ENCODE data around the gene SH3BP5.

Gene SH3BP5

DNA sequence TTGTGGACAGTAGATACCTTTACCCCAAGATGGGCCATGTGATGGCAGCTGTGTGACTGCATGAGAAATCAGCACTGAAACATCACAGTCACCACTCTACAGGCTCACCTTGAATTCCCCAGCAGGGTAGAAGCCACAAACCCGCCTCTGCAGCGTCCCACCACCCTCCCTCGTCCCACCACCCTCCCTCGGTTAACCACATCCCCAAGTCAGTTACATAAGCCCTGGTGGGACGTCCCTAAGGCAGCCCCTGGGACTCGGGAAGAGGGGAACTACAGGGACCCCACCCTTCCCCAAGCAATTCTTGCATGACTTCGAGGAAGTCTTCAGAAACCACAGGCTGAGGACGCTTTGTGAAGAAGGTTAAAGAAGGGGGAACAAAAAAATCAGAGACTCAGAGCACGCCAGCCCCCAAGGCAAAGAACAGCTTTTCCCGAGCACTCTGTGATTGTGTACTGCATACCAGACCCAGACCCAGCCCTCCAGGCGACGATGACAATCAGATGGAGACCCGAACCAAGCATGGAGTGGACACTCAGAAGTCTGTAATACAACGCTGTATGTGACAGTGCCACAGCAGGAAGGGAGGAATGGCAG is 60.5 kb downstream of the SH3BP5 start:
- peak; percentile 83 for DNase-seq

DNA sequence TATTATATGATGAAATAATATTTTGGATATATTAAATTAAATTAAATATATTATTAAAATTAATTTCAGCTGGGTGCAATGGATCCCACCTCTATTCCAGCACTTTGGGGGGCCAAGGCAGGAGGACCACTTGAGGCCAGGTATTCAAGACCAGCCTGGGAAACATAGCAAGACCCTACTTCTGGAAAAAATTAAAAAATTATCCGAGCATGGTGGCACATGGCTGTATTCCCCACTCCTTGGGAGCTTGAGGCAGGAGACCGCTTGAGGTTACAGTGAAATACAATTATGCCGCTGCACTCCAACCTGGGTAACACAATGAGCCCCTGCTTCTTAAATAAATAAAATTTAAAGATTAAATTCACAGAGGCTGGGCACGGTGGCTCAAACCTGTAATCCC is 61.4 kb downstream of the SH3BP5 start:
- no peak for DNase-seq

DNA sequence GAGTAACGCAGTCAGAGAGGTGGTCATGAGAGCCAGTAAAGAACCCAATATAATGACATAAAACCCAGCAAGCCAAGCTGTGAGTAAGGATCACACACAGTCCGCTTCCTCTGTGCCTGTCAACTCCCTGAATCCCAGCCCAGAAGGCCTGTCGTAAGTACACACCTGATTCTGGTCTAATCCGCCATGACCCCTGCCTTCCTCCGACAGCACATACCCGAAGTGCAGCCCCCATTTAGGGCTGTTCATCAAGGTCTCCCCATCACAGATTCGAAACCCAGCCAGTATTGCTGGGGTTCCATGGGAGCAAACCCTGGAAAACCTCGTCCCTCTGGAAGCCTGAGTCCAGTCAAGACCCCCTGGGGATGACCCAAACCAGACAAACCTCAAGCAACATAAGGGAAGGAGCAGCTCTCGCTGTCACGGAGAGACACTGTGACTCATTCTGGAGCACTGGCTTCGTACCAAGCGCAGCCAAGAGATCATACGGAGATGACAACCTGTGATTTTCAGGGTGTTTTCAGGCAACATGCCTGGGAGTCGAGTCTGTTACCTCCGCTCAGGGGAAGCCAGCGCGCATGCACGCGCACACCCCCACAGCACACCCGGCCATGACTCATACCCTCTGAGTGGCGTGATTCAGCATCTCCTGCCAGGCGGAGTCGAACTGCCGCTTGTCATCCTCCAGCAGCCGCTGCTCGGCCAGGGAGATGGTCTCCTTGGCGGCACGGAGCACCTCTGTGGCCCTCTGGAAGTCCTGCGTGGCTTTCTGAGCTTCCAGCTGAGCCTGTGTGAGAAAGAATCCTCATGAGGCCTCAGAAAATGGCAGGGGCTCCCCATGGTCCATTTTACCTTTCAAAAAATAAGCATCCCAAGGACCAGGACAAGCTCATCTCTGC is 63.0 kb downstream of the SH3BP5 start:
- DNase-seq: peak; percentile 92

DNA sequence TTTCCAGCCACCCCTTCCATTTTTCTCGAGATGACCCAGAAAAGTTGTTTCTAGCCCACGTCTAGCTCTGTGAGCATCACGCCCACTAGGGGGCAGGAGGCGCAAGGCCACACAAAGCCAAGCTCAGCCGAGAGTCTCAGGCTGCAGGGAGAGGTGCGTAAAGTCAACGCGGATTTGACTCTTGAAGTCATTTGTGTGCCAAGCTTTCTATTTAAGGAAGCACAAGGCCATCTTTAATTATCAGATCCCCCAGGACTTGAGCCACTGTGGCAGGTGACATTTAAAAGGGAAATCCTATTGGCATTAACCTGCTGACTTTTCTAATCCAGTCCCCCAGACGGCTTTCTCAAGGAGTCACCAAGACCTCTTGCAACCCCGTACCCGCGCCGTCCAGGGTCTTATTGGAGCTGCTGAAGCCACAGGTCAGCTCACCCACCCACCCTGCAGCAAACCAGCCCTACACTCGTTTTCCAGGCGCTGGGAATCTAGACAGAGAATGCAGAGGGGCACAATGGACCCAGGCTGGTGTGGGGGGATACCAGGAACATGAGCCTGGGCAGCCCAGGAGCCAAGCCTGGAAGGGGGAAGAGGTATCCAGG is 64.3 kb downstream of the SH3BP5 start:
- peak; percentile 88 for DNase-seq

DNA sequence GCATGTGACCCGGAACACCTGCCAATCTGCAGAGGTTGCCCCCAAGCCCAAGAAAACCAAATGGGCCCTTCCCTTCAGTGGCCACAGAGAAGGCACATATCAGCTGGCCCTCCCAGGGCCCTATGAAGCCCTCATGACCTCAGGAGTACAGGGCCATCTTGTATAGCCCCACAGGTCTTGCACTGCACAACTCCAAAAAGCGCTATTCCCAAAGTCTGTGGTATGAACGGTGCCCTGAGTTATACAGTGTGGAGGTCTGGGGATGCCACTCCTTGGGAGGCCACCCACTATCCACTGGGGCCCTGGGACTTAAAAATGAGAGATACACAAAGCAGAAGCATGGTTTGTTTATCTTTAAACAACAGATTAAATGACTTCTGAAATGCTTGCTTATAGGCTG is 64.9 kb downstream of the SH3BP5 start:
- DNase-seq: no peak

DNA sequence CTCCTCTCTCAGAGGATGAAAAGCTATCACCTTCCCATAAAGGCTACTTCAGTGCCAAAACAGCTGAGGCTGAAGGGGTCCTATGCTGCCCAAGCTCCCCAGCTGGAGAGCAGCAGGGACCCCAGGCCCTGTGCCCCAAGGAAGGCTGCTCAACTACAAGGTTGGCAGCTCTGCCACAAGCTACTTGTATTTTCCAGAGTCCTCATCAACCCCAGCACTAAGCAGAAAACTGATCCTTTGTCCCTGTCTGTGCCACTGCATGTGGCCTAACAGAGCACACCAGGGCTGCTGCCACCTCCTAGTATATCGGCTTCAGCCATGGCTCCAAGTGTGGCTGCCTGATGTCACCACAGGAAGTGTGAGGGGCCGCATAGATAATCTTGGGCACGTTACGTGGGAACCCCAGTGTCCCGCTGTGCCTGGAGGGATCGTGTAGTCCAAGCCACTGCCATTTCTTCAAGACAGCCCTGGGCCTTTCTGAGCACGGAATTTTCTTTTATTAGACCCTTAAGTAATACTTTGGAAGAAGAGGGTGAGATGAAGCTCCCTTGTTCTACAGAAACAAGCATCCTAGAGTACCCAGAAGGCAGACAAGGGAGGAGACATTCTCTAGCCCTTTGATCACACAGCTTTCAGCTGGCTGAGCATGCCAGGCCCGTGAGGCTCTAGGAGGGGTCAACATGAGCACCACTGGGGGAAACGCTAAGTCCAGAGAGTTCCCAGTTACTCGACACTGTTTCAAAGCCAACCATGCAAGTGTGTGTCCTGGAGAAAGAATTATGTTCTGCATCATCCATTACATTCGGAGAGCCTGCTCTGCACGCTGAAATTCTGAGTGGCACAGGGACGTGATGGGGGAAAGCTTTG is 65.6 kb downstream of the SH3BP5 start:
- no peak for DNase-seq

DNA sequence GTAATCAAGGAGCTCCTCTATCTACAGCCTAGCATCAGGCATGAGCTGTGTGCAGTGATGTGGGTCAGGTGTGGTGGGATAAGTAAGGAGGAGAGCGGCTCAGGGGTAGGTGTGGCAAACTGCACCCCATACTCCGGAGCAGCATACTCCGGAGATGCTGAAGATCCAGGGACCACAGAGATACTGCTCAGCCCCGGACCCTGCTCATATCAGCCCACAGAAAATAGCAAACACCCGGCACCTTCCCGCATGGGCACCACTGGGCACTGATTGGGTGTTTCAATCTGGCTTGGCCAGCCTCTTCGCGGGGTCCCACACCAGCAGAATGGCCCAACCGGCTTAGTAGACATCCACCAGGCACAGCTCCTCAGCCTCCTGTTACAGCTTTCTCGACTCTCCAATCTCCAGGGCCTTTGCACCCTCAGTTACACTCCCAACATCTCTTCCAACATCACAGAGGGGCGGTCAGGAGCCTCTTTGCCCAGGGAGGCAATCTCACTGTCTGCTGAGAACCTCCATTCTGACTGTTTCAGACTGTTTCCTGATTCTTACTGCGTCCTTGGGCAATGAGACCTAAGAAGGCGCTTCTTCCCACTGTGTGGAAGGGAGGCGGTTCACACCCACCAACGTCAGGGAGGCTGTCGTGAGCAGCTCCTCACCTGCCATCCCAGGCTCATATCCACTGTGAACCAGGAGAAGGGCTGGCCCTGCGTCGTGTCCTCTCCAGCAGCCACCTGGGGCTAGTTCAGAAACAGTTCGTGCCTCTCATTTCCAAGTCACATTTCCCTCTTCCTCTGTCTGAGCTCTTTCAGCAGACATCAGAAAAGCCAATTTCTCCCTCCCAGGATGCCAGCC is 66.5 kb downstream of the SH3BP5 start:
- DNase-seq: no peak

DNA sequence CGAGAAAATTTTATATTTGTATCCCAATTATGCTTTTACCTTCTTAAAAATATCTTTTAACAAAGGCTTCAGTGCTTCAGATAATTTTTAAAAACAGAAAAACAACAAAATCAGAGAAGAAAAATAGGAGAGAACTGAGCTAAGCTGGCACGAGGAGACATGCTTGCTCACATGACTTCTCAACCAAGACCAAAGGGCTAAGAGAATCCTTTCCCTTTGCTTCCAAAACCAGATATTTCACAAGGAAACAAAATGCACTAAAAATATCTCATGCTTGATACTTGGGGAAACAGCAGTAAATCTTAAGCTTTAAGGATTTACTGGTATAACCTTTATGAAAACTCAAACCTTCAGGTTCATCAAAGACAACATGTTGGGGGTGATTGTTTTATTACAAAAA is 67.9 kb downstream of the SH3BP5 start:
- DNase-seq: no peak

DNA sequence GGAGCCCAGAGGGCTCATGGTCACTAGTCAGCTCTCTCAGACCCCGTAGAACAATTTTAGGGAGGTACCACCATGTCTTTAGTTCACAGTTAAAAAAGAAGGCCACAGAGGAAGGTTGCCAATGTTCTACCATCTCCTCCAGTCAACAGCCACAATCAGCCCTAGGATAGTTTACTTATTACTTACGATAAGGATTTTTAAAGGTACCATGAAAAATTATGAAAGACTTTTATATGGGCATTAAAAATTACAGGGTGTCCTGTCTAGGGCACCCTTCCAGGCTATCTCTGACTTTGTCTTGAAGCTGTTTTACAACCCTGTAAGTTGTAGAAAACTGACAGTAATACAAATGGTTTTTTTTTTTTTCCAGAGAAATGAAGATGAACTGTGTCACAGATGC is 68.5 kb downstream of the SH3BP5 start:
- DNase-seq: no peak

DNA sequence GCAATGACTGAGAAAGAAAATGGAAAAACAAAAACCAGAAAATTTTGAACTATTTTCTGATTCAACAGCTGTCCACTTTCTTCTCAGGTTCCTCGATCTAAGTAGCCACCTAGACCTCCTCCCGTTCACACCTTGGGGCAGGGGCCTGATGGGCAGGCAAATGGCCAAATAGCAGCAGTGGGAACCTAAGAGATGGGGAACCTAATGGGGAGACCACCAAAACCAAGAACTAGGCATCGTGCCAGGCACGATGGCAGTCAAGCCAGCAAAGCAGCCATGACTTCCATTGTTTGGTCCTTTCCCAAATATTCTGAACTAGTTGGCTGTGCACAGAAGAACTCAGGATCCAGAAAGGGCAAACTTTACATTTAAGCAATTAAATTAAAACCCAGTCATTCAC is 69.3 kb downstream of the SH3BP5 start:
- no peak for DNase-seq

DNA sequence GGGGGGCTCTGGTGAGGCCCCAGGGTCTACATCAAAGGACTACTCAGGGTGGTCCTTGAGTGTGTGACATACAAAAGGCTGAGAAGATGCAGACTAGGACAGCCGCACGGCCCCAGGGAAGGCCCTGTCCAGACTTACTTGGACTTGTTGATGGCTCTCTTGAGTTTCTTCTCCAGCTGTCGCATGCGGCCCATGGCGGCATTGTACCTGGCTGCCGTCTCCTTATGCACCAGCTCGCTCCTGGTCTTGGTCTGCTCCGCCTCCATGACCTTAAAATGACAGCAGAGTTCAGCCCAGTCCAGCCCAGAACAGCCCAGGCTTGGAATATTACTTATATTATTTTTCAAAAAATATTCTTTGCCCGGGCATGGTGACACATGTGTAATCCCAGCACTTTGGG is 70.4 kb downstream of the SH3BP5 start:
- DNase-seq: no peak

DNA sequence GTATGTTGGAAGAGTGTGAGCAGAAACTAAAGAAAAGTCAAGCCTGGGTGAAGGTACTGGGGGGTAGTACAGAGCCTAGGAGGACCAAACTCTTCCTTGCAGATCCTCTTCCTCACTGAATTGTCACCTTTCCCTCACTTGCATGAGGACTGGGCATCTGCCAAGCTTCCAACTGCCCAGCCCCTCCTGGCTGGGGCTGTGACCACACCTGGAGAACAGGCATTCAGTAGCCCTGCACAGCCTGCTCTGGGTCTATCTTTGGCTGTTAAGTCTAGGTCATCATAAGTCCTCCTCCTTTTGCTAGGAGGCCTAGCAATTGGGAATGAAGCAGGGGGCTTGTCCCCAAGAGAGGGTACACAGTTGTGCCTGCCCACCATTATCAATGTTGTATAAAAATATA is 71.1 kb downstream of the SH3BP5 start:
- DNase-seq: no peak

DNA sequence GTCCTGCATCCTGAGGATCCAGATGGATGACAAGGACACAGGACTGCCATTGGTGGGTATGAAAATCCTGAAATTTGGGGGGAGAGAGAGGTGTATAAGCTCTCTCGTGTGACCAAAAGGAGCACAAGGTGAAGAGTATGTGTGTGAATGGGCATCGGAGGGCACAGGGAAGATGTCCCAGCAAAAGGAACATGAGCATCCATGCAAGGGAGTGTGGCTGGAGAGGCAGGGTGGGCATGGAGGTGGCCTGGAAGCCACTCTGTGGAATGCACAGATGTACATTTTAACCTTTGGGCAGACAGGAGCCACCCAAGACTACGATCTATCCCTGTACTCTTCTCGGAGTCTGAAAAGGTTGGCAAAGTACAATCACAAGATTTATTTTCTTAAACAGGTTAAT is 71.9 kb downstream of the SH3BP5 start:
- DNase-seq: no peak

DNA sequence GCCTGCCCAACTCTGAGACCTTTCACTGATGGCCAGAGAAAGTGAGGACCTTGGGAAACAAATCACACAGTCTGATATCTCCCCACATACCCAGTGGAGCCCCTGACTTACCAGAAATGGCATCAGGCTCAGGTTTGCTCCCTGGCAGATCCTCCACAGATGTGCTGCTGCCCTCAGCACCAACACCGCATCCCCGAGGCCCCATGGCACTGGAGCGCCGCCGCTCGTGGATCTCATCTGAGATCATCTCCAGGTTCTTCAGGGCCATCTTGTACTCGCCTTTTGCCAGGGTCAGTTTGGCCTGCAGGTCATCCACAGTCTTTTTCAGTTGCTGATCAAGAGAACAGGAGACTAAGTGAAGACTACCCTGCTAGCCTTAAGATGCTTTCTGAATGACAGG is 73.7 kb downstream of the SH3BP5 start:
- DNase-seq: no peak

DNA sequence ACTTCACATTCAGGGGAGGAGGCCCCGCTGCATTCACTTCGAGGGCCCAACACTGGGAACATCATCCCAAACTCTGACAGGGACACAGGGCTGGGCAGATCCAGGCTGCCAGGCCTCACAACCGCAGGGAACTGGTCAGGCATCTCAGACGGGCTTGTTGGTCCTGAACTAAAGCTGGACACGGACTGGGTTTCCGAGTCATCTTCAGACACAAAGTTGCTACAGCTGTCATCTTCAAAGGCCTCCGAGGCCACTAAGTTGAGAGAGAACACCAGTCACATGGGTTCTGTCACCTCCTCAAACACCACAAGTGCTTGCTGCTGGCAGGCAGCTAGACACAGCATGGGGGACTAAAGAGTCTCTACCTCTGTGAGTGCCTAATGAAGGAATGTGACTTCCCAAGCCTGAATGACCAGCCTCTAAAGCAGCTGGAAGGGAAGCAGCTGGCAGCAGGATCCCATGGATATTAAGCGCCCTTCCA is 75.5 kb downstream of the SH3BP5 start:
- no peak for DNase-seq

DNA sequence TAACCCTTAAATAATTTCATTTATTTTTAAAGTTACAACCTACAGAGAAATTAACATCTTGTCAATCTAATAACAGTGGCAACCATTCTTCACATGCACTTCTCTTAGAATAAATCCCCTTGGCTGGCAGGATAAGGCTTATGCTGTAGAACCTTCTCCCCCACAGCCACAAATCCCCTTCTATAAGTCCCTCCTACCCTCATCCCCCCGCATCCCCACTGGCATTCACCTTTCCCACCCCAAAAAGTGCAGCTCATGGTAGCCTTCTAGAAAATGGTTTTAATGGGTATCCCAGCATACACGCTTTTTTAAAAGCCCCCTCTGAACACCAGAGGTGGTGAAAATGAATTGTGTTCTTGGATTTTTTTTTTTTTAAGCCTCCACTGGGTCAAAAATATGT is 77.2 kb downstream of the SH3BP5 start:
- DNase-seq: no peak

DNA sequence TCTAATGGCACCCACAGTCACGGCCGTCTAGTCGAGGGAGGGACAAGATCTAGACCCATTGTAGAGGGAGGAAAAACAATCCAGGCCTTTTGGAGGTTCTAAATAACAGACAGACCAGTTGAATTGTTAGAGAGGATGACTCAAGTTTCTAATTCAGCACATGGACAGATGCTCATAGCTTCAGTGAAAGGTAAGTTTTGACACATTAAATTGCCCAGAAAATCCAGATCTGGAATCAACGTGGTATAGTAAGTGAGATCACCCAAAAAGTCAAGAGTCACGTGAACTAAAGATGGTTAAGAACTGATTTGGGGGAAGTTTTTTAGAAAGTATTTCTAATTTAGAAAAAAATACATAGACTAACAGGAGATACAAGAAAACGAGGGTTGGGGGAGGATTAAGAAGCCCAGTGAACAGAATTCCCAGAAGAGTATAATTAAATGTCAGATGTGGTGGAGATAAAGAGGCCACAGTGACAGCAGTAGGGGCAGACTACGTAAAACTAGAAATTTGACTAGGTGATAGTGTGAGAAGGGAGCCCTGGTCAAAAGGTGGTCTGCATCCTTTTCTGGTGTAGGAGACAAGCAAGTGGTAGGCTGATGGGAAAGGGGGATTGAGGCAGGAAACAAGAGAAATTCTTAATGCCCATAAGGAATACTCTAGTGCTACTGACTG is 79.2 kb downstream of the SH3BP5 start:
- no peak for DNase-seq

DNA sequence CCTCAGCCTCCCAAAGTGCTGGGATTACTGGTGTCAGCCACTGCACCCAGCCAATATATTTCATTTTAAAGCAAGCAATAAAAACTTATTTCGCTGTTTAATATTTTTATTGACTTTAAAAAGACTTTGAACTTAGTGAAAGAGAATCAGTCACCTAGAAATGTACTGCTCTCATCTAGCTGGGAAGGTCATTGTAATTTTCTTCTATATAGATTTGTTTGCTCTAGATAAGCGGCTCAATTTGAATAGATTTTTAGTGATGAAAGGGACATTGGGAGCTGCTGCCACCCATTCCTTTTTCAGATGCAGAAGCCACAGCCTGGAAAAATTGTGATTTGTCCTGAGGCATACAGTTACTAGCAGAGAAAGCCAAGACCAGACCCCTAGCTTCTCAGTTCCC is 86.2 kb downstream of the SH3BP5 start:
- no peak for DNase-seq

DNA sequence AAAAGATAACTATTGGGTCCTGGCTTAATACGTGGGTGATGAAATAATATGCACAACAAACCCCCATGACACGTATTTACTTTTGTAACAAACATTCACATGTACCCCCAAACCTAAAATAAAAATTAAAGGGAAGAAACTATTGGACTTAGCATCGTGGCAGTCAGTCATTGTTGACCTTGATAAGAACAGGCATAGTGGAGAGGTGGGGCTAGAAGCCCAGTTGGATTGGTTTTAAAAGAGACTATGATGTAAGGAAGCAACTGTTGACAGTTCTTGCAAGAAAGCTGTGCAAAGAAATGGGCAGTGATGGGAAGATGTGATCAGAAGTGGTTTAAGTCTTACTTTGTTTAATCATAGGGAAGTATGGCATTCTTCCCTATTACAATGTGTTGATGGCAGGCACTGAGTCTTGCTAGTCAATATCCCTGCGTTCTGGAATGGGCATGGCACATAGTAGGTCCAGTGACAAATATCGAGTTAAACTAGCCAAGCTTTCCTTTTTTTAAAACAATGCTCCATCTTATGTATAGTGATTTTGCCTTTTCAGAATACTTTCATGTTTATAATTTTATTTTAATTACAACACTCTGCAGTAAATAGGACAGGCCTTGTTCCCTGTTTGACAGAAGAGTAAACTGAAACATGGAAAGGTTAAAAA is 88.4 kb downstream of the SH3BP5 start:
- DNase-seq: no peak

DNA sequence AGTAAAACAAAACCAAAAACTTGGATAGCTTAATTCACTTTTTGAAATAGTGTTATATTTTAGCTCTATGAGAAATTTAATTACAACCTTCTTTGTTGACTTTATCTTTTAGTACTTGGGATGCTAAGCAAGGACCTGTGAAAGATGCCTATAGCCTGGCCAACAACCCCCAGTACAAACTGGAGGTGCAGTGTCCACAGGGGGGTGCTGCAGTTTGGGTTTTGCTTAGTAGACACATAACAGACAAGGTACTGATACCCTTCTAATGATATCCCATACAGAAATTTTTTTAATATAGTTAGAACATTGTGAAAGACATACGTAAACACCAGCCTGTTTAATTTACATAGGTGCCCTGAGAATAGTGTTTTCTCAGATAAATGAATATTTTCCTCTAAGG is 91.0 kb downstream of the SH3BP5 start:
- DNase-seq: peak; percentile 58

DNA sequence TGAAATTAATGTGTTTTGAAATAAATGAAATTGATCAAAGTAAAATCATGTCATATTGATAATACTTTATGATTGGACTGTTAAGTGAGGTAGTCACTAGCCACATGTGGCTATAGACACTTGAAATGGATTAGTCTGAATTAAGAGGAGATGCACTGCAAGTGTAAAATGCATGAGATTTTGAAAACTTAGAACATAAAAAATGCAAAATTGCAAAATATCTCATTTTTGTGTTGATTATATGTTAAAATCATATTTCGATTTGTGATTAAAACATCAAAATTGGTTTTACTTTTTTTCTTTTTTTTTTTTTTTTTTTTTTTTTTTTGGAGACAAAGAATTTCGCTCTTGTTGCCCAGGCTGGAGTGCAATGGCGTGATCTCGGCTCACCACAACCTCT is 103.1 kb downstream of the SH3BP5 start:
- DNase-seq: no peak

Data from activated naive CD4-positive, alpha-beta T cell treated with Interleukin-2 at 50 U/mL for 16 hours (primary cell).